ENCODE data around the gene RNF227.

DNA sequence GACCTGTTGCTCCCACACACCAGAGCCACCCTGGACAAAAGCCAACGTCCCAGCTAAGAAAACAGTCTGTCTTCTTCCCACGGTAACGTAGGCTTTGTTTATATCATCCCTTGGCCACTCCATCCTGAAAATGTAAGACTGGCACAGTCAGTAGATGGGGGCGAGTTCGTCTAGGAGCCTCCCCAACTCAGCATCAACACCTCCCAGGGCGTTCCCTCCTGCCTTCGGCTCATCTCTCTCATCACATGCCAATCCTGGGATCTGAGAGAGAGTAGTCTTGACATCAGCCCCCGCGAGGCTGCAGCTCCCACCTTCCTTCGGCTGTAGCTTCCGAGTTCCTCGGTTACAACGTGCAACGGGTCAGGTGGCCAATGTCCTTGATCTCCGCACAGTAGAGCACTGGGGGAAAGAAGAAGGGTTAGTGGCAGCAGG lies 894 bp downstream of the RNF227 start:
- TF ChIP-seq, protein P1, sequence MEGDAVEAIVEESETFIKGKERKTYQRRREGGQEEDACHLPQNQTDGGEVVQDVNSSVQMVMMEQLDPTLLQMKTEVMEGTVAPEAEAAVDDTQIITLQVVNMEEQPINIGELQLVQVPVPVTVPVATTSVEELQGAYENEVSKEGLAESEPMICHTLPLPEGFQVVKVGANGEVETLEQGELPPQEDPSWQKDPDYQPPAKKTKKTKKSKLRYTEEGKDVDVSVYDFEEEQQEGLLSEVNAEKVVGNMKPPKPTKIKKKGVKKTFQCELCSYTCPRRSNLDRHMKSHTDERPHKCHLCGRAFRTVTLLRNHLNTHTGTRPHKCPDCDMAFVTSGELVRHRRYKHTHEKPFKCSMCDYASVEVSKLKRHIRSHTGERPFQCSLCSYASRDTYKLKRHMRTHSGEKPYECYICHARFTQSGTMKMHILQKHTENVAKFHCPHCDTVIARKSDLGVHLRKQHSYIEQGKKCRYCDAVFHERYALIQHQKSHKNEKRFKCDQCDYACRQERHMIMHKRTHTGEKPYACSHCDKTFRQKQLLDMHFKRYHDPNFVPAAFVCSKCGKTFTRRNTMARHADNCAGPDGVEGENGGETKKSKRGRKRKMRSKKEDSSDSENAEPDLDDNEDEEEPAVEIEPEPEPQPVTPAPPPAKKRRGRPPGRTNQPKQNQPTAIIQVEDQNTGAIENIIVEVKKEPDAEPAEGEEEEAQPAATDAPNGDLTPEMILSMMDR (IDR thresholded peaks at IDR 0.05): no peak
- TF ChIP-seq EZH2 (IDR thresholded peaks at IDR 0.05): no peak
- TF ChIP-seq EZH2phosphoT487 (IDR thresholded peaks at IDR 0.05): peak; percentile 25

Measured in neural progenitor cell (in vitro differentiated cells).